HG02884 (cell line): Measurements from ENCODE around the gene ATP6V0A4.
"Not testable (repeated sequence)": the region's sequence is repeated elsewhere in the genome, so short reads cannot be mapped to it uniquely, and the experiment has no call there.

Experiments used
- ATAC-seq: cut with Tn5 transposase; IDR thresholded peaks from one replicate; pipeline ENCODE4 v1.9.1; 2021; ENCODE audit warnings: mild to moderate bottlenecking, moderate library complexity; ENCODE audit not compliant: unreplicated experiment

Gene ATP6V0A4

DNA sequence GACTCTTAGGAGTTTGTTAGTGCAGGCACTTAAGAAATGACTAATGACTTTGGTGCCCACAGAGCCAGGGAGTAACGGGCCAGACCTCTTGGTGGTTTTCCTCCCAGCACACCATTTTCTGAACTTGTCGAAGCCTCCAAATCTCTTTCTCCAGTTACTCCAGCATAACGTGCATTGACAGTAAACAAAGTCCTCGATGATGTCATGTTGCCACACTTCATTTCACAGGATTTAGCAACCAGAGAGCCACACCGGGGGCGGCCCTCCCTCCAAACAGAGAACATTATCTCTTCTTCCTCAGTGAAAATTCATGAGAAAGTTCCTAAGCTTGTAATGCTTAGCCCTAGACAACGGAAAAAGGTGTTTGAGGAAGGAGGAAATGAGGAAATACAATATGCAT, 92.8 kb downstream of the ATP6V0A4 start:
- no peak for ATAC-seq

DNA sequence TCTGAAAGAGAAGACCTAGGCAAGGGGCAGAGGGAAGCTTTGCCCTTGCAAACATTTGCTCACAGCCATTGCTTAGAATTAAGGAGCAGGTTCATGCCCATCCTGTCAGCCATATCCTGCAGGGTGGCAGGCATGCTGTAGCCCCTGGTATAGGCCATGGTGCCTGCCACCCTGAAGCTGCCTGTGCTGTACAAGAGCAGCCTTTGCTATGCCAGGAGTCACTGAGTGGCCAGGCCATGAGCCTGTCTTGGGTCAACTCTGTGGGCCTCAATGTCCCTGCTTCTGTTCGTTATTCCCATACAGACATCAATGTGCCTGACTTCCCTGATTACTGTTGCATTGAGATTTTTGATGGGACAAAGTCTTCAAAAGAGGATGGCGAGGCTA, 96.5 kb downstream of the ATP6V0A4 start:
- ATAC-seq = no peak

DNA sequence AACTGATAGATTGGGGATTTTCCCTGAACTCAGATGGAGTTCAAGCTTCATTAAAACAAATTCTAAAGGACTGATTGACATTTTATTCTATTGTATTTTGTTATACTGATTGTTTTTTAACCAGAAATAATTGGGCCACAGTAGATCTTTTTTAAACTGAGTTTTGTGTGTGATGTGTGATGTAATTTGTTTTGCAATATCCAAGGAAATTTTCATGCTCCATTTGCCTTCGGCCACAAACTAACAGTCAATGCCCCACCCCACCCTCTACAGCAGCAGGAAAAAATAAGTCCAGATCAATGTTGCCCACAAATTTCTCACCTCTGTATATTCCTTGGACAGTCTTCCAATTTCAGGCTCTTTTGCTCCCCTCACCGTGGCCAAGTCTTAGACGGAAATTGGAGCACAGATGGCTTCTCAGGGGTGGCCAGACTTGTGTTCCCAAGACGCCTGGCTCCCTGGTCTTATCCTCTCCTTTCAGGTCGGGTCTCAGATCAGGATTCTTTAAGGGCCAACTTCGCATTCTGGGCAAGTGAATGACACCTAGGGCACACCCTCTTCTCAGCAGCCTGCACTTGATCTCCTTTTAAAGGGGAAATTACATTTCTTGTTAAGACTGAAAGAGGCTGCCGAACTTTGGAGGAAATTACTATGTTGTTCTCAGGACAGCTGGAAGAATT, 97.0 kb downstream of the ATP6V0A4 start, which contains the start of gene SVOPL:
Gene SVOPL (minus strand): TSS at position 506 of the 680 bp plus-strand sequence. CDS start 22,317 bp downstream, outside the sequence.
- no peak for ATAC-seq

DNA sequence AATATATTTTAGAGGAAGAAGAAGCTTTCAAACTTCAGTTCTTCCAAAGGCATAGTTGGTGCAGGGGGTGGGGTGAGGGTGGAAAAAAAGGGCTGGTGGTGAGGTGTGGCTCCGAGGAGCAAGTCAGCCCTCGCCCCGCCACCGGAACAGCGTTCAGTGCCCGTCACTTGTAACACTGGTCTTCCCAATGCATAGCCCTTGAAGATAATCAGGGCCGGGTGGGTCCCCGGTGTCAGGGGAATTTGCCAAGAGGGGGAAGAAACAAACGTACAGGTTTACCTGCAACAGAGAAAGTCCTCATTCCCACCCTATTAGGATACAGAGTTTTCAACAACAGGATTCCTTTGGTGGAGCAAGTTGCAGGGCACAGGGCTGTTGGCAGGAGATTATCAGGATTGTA, 98.3 kb downstream of the ATP6V0A4 start:
- ATAC-seq = no peak

DNA sequence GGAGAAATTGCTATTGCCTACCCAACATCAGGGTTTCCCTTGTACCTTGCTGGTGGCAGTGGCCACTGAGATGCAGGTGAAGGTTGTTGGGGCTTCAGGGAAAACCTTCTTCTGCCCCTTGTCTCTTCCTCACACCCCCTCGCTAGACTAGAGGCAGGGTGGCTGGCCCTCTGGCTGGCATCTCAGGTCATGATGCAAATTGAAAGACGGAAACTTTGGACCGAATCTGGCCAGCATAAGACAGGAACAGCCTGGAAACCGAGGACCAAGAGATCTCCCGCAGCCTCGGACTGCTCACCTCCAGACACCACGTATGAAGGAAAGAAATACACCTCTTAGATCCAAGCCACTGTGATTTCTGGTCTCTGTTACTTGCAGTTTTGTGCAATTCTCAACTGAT, 99.7 kb downstream of the ATP6V0A4 start:
- no peak for ATAC-seq

DNA sequence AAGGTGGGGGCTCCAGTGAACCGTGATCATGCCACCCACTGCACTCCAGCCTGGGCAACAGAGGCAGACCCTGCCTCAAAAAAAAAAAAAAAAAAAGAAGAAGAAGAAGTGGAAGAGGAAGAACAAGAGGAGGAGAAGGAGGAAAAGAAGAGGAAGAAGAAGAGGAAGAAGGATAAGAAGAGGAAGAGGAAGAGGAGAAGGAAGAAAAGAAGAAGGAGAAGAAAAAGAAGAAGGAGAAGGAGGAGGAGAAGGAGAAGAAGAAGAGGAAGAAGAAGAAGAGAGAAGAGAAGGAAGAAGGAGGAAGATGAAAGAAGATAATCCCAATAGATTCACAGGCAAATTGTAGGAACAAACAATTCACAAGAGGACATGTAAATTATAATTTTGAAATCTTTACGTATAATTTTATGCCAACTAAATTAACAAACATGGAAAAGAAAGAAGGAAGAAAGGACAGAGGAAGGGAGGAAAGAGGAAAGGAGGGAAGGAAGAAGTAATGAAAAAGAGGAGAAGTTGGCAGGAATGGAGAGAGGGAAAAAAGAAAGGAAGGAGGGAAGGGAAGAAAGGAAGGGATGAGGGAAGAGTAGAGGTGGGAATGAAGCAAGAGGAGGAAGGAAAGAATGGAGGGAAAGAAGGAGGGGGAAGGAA, 100.3 kb downstream of the ATP6V0A4 start:
- no peak for ATAC-seq

DNA sequence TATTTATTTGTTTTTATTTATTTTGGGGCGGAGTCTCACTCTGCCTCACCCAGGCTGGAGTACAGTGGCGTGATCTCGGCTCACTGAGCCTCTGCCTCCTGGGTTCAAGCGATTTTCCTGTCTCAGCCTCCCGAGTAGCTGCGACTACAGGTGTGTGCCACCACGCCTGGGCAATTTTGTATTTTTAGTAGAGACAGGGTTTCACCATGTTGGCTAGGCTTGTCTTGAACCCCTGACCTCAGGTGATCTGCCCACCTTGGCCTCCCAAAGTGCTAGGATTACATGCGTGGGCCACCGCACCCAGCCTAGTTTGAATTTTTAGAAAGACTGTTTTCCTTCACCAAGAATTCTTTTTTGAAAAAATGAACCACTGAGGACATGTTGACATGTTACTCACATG, 102.2 kb downstream of the ATP6V0A4 start:
- not testable (repeated sequence) for ATAC-seq

DNA sequence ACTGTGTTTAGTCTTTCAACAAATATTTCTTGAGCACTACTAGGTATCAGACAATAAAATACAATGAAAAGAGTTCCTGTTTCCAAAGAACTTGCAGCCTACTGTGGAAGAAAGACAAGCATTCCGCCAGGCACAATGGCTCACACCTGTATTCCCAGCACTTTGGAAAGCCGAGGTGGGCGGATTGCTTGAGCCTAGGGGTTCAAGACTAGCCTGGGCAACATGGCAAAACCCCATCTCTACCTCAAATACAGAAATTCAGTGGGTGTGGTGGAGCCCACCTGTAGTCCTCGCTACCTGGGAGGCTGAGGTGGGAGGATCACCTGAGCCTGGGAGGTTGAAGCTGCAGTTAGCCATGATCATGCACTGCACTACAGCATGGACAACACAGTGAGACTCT, 102.9 kb downstream of the ATP6V0A4 start:
- ATAC-seq = no peak

DNA sequence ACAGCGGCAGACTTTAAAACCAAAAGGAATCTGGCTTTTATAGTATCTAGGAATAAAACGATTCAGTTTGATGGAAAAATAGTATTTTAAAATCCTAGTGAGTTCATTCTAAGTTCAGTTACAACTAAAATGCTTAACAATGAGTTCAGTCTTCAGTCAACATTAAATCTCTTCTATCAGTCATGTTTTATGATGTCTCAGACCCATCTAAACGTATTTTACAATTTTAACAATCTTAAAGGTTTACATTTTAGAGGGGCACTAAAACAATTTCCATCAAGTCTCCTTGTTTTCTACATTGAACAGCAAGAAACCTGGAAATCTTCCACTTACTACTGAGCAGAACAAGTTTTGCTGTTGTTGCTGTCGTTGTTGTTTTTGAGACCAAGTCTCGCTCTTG, 106.8 kb downstream of the ATP6V0A4 start:
- ATAC-seq = no peak

DNA sequence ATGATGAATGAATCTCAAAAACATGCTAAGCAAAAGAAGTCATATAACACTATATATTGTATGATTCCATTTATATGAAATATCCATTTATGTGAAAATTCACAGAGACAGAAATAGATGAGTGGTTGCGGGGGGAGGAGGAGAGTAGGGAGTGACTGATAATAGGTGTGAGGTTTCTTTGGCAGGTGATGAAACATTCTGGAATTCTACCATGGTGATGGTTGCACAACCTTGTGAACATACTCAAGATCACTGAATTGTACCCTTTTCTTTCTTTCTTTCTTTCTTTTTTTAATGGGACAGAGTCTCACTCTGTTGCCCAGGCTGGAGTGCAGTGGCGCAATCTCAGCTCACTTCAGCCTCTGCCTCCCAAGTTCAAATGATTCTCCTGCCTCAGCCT, 107.5 kb downstream of the ATP6V0A4 start:
- no peak for ATAC-seq

DNA sequence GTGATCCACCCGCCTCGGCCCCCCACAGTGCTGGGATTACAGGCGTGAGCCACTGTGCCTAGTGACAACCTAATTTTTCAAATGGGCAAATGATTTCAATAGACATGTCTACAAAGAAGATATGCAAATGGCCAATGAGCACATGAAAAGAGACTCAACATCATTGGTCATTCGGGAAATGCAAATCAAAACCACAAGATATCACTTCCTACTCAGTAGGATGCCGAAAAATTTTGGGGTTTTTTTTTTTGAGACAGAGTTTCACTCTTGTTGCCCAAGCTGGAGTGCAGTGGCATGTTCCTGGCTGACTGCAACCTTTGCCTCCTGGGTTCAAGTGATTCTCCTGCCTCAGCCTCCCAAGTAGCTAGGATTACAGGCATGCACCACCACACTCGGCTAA, 110.0 kb downstream of the ATP6V0A4 start:
- ATAC-seq = not testable (repeated sequence)

DNA sequence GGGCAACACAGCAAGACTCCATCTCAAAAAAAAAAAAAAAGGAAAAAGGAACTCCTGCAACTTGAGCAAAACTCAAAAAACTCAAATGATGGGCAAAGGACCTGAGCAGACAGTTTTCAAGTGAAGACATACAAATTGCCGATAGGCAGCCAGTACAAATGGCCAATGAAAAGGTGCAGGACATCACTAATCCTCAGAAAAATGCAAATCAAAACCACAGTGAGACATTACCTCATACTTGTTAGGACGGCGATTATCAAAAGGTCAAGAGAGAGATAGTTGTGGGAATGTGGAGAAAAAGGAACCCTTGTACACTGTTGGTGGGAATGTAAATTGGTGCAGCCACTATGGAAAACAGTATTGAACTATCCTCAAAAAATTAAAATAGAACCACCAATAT, 113.7 kb downstream of the ATP6V0A4 start:
- ATAC-seq = no peak

DNA sequence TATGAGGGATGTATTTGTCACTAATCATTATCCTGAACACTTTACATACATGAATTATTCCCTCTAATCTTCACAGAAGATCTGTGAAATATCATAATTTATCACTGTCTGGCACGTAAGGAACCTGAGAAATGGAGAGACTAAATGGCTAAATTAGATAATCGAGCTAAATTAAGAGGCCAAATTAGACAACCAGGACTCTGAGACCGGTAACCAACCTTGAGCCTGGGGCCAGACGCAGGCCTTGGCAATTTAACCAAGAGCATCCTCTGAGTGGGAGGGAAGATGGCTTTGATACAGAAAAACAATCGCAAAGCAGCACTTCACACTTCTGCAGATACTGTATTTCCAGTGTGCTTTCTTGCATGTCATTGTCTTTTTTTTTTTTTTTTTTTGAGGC, 118.2 kb downstream of the ATP6V0A4 start:
- ATAC-seq = no peak

DNA sequence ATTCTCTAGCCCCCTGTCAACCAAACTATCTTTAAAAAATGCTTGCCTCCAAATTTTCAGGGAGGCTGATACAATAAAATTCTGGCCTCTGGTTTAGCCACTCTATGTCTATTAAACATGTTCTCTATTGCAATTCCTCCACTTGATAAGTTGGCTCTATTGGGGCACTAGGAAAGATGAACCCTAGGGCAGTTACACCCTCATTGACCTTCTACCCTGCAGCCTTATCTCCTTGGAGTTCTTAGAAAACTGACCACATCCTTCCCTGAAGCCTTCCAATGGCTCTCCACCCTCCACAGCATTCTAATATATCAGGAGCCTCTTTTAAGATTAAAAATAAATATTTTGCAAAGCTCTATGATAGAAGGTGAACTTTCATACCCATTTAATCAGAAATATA, 127.4 kb downstream of the ATP6V0A4 start:
- no peak for ATAC-seq

DNA sequence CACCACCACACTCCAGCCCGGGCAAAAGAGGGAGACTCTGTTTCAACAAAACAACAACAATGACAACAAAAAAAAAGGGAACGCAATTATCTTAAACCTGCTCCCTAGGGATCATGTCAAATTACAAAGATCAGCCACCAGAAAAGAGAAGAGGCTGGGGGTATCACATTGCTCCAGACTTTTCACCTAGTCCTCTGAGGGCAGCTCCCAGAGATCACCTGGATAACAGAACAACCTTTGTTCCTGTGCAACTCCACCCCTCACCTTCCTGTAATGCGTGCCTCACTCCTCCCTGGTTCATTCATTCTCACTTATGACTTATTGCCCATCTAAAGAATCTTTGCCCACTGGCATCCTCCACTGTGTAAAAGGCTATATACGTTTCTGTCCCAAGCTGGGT, 128.6 kb downstream of the ATP6V0A4 start:
- no peak for ATAC-seq

DNA sequence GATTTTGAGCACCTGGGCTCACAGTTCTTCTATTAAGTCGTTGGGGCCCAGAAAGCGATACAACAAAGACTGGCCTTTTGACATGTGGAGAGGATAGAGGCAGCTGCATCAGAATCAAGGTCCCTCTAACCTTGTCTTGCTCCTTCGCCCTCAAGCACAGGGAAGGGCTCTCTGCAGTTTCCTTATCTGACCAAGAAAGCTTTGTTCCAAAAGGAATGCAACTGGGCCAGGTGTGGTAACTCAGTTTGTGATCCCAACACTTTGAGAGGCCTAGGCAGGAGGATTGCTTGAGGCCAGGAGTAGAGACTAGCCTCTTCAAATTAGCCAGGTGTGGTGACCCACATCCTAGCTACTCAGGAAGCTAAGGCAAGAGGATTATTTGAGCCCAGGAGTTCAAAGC, 129.1 kb downstream of the ATP6V0A4 start:
- ATAC-seq = no peak

DNA sequence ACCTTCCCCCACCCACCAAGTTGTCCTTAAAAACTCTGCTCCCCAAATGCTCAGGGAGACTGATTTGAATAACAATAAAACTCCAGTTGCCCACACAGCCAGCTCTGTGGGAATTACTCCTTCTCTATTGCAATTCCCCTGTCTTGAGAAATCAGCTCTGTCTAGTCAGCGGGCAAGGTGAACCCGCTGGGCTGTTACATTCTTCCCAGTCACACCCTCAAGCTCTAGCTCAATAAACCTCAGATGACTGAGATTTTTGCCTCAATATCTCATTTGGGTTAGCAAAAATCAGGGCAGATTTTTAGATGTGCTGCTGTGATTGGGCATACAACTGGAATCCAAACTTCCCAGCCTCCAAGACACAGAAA, 129.8 kb downstream of the ATP6V0A4 start:
- ATAC-seq = no peak

DNA sequence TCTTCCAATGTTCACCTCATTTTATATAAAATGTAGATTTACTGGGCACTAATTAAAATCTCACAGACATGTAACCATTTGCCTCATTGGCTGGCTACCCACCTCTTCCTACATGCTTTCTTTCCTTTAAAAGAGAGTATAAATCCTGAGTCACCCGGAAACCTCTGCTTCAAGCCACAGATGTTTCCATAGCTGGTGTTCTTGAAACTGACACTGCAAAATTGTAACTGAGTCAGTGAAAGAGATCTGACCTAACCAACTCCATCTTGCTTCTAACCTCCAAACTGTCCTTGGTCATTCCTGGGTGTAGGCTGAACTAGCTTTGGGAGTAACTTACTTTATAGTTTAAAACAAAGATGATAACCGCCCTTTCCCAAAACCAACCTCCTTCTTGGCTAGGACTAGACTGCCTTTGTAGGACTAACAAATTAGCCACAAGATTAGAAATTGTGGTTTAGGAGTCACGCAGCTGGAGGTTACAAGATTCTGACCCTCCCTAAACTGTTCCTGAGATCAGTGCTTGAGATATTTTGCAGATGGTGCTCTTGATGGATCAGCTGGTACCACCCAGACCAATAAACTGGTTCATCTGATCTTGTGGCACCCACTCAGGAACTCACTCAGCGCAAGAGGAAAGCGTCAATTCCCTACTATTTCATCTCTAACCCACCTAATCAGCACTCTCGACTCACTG, 130.3 kb downstream of the ATP6V0A4 start:
- no peak for ATAC-seq

DNA sequence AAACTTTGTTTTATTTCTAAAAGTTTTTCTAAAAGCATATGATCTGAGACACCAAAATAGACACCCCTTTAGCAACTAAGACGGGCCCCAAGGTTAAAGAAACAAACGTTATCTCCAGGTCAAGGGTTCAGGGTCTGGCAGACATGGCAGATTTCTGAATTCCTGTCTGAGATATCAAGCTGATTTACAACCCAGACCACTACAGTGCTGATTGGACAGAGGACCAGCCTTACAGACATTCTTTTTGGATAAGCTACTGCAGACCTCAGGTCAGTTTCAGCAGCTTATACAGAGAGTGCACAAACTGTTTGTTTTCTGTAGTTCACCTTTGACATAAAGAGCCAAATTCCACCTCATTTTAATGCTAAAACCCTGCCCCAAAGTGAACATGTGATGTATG, 131.6 kb downstream of the ATP6V0A4 start:
- ATAC-seq = no peak

DNA sequence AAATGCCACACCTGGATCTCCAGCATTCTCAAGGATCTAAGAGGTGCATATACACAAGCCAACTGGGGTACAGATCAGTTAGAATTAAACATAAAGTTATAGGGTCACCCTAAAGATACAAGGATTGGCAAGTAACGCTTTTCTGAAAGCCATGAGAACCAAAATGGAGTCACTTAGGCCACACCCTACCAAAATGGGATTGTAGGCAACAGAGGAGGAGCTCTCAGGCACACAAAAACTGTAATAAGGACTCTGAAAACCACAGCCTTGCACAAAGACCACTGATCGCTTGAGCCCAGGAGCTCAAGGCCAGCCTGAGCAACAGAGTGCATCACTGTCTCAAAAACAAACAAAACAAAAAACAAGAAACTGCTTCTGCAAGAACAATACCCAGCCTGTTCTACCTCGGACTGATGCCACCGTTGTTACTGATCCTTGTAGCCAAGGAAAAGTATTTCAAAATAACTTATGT, 132.3 kb downstream of the ATP6V0A4 start:
- ATAC-seq = no peak

DNA sequence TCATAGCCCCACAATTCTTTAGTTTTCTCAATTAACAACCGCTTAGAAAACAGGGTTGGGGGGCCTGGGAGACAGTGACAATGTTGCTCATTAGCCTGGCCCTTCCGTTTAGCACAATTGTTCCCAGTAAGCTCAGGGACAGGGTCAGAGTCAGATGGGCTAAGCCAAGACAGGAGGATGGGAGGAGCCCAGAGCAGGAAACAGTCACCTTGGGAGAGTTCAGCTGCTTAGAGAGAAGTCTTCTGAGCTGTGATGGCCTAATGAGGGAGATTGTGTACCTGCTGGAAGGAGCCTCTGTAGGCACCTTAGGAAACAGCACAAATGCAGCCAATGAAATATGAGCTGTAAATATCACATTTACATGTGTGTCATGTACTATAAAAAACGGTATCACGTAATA, 132.7 kb downstream of the ATP6V0A4 start:
- no peak for ATAC-seq
